Measurements from ENCODE around the gene SHMT2.

SHMT2 gene

GRCh38 chr12:57241402-57242310 is 12.1 kb downstream of the SHMT2 start:
- DNase-seq = no peak

GRCh38 chr12:57242329-57242690 is 12.8 kb downstream of the SHMT2 start:
- no peak for DNase-seq

- peak; percentile 73 for DNase-seq
These were observed 13.4 kb downstream of the SHMT2 start for GRCh38 chr12:57242691-57243454.

- peak; percentile 84 for DNase-seq
These were observed 14.2 kb downstream of the SHMT2 start for GRCh38 chr12:57243521-57244311.

- DNase-seq = no peak
These were observed 14.8 kb downstream of the SHMT2 start for GRCh38 chr12:57244312-57244696.

- no peak for DNase-seq
These were observed 17.5 kb downstream of the SHMT2 start for GRCh38 chr12:57247041-57247440.

- no peak for DNase-seq
These were observed 19.6 kb downstream of the SHMT2 start for GRCh38 chr12:57248934-57249742.

- DNase-seq = no peak
These were observed 21.0 kb downstream of the SHMT2 start for GRCh38 chr12:57250541-57250940.

- DNase-seq = no peak
These were observed 21.4 kb downstream of the SHMT2 start, which contains the start of gene STAC3 for GRCh38 chr12:57250956-57251355. TSS of gene STAC3 (minus strand) at chr12:57251187. CDS start at chr12:57249636, 1,551 bp downstream.

GRCh38 chr12:57254506-57255280 is 25.2 kb downstream of the SHMT2 start:
- no peak for DNase-seq

- no peak for DNase-seq
These were observed 26.4 kb downstream of the SHMT2 start for GRCh38 chr12:57255916-57256315.

GRCh38 chr12:57258977-57259970 is 29.8 kb downstream of the SHMT2 start:
- DNase-seq = no peak

- DNase-seq = no peak
These were observed 30.9 kb downstream of the SHMT2 start for GRCh38 chr12:57260366-57260765.

GRCh38 chr12:57261428-57261865 is 31.9 kb downstream of the SHMT2 start:
- DNase-seq = no peak

- DNase-seq = no peak
These were observed 32.8 kb downstream of the SHMT2 start for GRCh38 chr12:57262126-57262822.

GRCh38 chr12:57263096-57263495 is 33.6 kb downstream of the SHMT2 start:
- DNase-seq = no peak

- DNase-seq = no peak
These were observed 37.2 kb downstream of the SHMT2 start for GRCh38 chr12:57266681-57267080.

GRCh38 chr12:57268264-57268663 is 38.8 kb downstream of the SHMT2 start:
- DNase-seq = peak; percentile 24

GRCh38 chr12:57270966-57271470 is 41.5 kb downstream of the SHMT2 start:
- no peak for DNase-seq

All from activated CD4-positive, alpha-beta T cell treated with anti-CD3 and anti-CD28 coated beads, Interleukin-10, Interleukin-2, amounts not matched to agents 100 ng/mL and 50 ng/mL, durations not matched to agents 16 hours and 8 hours (primary cell).